Subcutaneous adipose tissue (tissue), 4 donors: ENCODE results near the gene LRCH1. TPM values are rescaled to one million over a fixed set of nuclear protein-coding genes. Genes with fewer than 3 reads are reported as not detected.

Experiments
- CTCF ChIP-seq: fragments of 450-650 bp; IDR thresholded peaks from one replicate; pipeline ENCODE4 v1.5.1; 2016; ENCODE audit warnings: low read depth, mild to moderate bottlenecking, control low read depth, antibody characterized with exemption, moderate library complexity
- total RNA-seq, 4 donors: library from RNA; depleted of rRNA; stranded (reverse); fragments of >200 nt; gene quantifications; one replicate each; pipeline ENCODE4 v1.1.0, GENCODE V29; 2016

LRCH1 gene
- total RNA-seq, 4 donors from 2014 or later: 18.9 to 27.5 (median 25.7) TPM

- no peak for TF ChIP-seq CTCF
These were observed 88.5 kb downstream of the LRCH1 start for GRCh38 chr13:46641274-46642081.

- TF ChIP-seq CTCF: no peak
These were observed 89.3 kb downstream of the LRCH1 start for GRCh38 chr13:46642254-46642653.

- TF ChIP-seq CTCF: no peak
These were observed 90.3 kb downstream of the LRCH1 start for GRCh38 chr13:46643165-46643777.

GRCh38 chr13:46644816-46645215 lies 91.8 kb downstream of the LRCH1 start:
- no peak for TF ChIP-seq CTCF

GRCh38 chr13:46647512-46648065 lies 94.6 kb downstream of the LRCH1 start:
- TF ChIP-seq CTCF: no peak

- no peak for TF ChIP-seq CTCF
These were observed 95.2 kb downstream of the LRCH1 start for GRCh38 chr13:46648166-46648607.

- no peak for TF ChIP-seq CTCF
These were observed 96.8 kb downstream of the LRCH1 start for GRCh38 chr13:46649816-46650215.
